Stimulated activated effector memory CD8-positive, alpha-beta T cell treated with anti-CD3 and anti-CD28 coated beads, Interleukin-12 subunit alpha, Interleukin-12 subunit beta, amount 100 ng/mL, for 72 hours (primary cell): Measurements from ENCODE around the gene ZNF747.
"Not testable (repeated sequence)": the region's sequence is repeated elsewhere in the genome, so short reads cannot be mapped to it uniquely, and the experiment has no call there.

Source experiments
- ATAC-seq: fragments of 150-1000 bp; cut with Tn5 transposase; 2 replicates; pipeline ENCODE4 v1.10.0; 2021
- DNase-seq, 2 donors: peaks; one replicate each; pipeline ENCODE4 v3.0.0; 2021 to 2022; ENCODE audit warnings: low spot score in 2 of 2
- H3K27ac Mint-ChIP-seq: one replicate; pipeline ENCODE4 v1.8.0; 2022; ENCODE audit warnings: mild to moderate bottlenecking, mixed read lengths
- H3K36me3 Mint-ChIP-seq: one replicate; pipeline ENCODE4 v1.8.0; 2022; ENCODE audit warnings: mild to moderate bottlenecking, mixed read lengths
- H3K4me1 Mint-ChIP-seq: one replicate; pipeline ENCODE4 v1.8.0; 2022; ENCODE audit warnings: mixed read lengths
- H3K4me3 Mint-ChIP-seq: one replicate; pipeline ENCODE4 v1.8.0; 2022; ENCODE audit warnings: mild to moderate bottlenecking, mixed read lengths
- H3K9me3 Mint-ChIP-seq: one replicate; pipeline ENCODE4 v1.8.0; 2022; ENCODE audit warnings: mixed read lengths

Gene ZNF747

GRCh38 chr16:30546115-30546514, 11.5 kb upstream of the ZNF747 start:
- H3K9me3 Mint-ChIP-seq: no peaks in the 10 kb centered on the region
- H3K27ac Mint-ChIP-seq: peak overlapping the region; percentile 53
- no peak for ATAC-seq
- DNase-seq: no peak
- H3K36me3 Mint-ChIP-seq: peaks cover 1% of the 10 kb centered on the region
- no peak overlapping the region for H3K4me3 Mint-ChIP-seq
- peaks cover 33% of the 10 kb centered on the region for H3K4me1 Mint-ChIP-seq

- Mint-ChIP-seq H3K4me1 (peaks cover 25% of the 10 kb centered on the region), H3K4me3 (no peak overlapping the region), H3K36me3 (peaks cover 4% of the 10 kb centered on the region), H3K9me3 (no peaks in the 10 kb centered on the region), H3K27ac (no peak overlapping the region)
- ATAC-seq: no peak
- no peak for DNase-seq
Measured at GRCh38 chr16:30543067-30543466, 8.4 kb upstream of the ZNF747 start.

- DNase-seq (no peak), ATAC-seq (no peak)
- Mint-ChIP-seq H3K36me3 (peaks cover 17% of the 10 kb centered on the region), H3K27ac (no peak overlapping the region), H3K4me1 (peaks cover 20% of the 10 kb centered on the region), H3K4me3 (no peak overlapping the region), H3K9me3 (no peaks in the 10 kb centered on the region)
Measured at GRCh38 chr16:30541502-30542329, 7.1 kb upstream of the ZNF747 start.

DNA sequence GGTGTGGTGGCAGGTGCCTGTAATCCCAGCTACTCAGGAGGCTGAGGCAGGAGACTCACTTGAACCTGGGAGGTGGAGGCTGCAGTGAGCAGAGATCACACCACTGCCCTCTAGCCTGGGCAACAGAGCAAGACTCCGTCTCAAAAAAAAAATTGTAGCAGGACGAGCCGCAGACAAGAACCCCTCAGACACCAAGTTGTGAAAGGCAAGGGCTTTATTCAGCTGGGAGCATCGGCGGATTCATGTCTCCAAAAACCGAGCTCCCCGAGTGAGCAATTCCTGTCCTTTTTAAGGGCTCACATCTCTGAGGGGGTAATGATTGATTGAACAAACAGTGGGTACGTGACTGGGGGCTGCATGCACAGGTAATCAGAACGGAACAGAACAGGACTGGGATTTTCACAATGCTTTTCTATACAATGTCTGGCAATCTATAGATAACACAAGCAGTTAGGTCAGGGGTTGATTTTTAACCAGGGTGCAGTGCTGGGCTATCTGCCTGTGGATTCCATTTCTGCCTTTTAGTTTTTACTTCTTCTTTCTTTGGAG, 6.3 kb upstream of the ZNF747 start:
- Mint-ChIP-seq H3K36me3 (peaks cover 21% of the 10 kb centered on the region), H3K4me1 (peaks cover 20% of the 10 kb centered on the region)
- H3K4me3 Mint-ChIP-seq, H3K27ac Mint-ChIP-seq, H3K9me3 Mint-ChIP-seq, DNase-seq, ATAC-seq: not testable (repeated sequence)

DNA sequence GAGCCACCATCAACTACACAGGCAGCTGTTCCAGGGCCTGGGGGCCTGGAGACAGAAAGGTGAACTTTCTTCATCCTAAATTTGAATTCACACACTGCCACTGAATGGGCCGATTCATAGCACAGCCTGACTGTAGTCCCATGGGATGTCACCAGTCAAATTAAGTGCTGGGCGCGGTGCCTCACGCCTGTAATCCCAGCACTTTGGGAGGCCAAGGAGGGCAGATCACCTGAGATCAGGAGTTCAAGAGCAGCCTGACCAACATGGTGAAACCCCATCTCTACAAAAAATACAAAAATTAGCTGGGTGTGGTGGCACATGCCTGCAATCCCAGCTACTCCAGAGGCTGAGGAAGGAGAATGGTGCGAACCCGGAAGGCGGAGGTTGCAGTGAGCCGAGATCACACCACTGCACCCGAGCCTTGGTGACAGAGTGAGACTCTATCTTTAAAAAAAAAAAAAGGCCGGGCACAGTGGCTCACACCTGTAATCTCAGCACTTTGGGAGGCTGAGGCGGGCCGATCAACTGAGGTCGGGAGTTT, 5.4 kb upstream of the ZNF747 start:
- not testable (repeated sequence) for H3K27ac Mint-ChIP-seq, H3K4me3 Mint-ChIP-seq, DNase-seq, H3K9me3 Mint-ChIP-seq, ATAC-seq
- Mint-ChIP-seq H3K4me1 (peaks cover 22% of the 10 kb centered on the region), H3K36me3 (peaks cover 31% of the 10 kb centered on the region)

GRCh38 chr16:30539000-30539964, 4.6 kb upstream of the ZNF747 start:
- no peaks in the 10 kb centered on the region for H3K9me3 Mint-ChIP-seq
- no peak for ATAC-seq
- peaks cover 37% of the 10 kb centered on the region for H3K36me3 Mint-ChIP-seq
- peaks cover 25% of the 10 kb centered on the region for H3K4me1 Mint-ChIP-seq
- H3K4me3 Mint-ChIP-seq: no peak overlapping the region
- no peak overlapping the region for H3K27ac Mint-ChIP-seq
- DNase-seq: no peak

- not testable (repeated sequence) for DNase-seq
Measured at GRCh38 chr16:30536391-30537024, 1.9 kb upstream of the ZNF747 start.

GRCh38 chr16:30535777-30536190, 1.1 kb upstream of the ZNF747 start:
- Mint-ChIP-seq H3K4me3 (peak overlapping the region; percentile 88), H3K27ac (peak overlapping the region; percentile 96), H3K36me3 (peaks cover 51% of the 10 kb centered on the region), H3K9me3 (no peaks in the 10 kb centered on the region), H3K4me1 (peaks cover 30% of the 10 kb centered on the region)
- peak; percentile 81 for ATAC-seq
- DNase-seq: peak; percentile 43 to 82

More at GRCh38 chr16:30536391-30537024, 1.9 kb upstream of the ZNF747 start:
- H3K9me3 Mint-ChIP-seq, ATAC-seq: not testable (repeated sequence)
- Mint-ChIP-seq H3K4me3 (peak overlapping the region; percentile 88), H3K27ac (peak overlapping the region; percentile 96), H3K4me1 (peaks cover 30% of the 10 kb centered on the region), H3K36me3 (peaks cover 44% of the 10 kb centered on the region)

DNA sequence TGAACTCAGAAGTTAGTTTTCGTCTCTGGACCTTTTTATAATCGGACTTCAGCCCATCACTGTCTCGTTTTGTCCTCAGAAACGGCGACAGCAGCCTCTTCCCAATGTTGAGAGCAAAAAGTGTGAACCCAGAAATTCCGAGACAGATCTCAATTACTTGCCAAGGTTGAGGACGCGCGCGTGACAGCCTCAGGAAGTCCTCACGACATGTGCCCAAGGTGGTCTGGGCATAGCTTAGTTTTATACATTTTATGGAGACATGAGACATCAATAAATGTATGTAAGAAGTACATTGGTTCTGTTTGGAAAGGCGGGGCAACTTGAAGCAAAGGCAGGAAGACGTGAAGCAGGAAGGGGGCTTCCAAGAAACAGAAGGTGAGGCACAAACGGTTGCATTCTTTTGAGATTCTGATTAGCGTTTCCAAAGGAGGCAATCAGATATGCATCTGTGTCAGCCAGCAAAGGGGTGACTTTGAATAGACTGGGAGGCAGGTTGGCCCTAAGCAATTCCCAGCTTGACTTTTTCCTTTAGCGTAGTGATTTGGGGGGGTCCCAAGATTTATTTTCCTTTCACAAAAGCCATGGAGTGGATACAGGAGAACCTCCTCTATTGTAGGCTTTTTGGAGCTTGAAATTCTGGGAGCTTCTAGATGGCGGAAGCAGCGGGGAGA, 583 bp upstream of the ZNF747 start:
- H3K4me3 Mint-ChIP-seq: peak overlapping the region; percentile 88
- H3K36me3 Mint-ChIP-seq: peaks cover 55% of the 10 kb centered on the region
- DNase-seq (no peak), ATAC-seq (peak; percentile 29)
- peaks cover 30% of the 10 kb centered on the region for H3K4me1 Mint-ChIP-seq
- H3K9me3 Mint-ChIP-seq: no peaks in the 10 kb centered on the region
- H3K27ac Mint-ChIP-seq: peak overlapping the region; percentile 96

- peak overlapping the region; percentile 88 for H3K4me3 Mint-ChIP-seq
- H3K9me3 Mint-ChIP-seq: no peaks in the 10 kb centered on the region
- ATAC-seq: peak; percentile 1
- H3K4me1 Mint-ChIP-seq: peaks cover 27% of the 10 kb centered on the region
- H3K36me3 Mint-ChIP-seq: peaks cover 55% of the 10 kb centered on the region
- no peak for DNase-seq
- H3K27ac Mint-ChIP-seq: peak overlapping the region; percentile 96
Measured at GRCh38 chr16:30533748-30534367, 800 bp downstream of the ZNF747 start.

GRCh38 chr16:30533146-30533522, 1.5 kb downstream of the ZNF747 start:
- ATAC-seq (no peak), DNase-seq (no peak)
- Mint-ChIP-seq H3K27ac (peak overlapping the region; percentile 96), H3K4me3 (peak overlapping the region; percentile 88), H3K36me3 (peaks cover 52% of the 10 kb centered on the region), H3K4me1 (peaks cover 28% of the 10 kb centered on the region), H3K9me3 (no peaks in the 10 kb centered on the region)

GRCh38 chr16:30532285-30533145, 2.1 kb downstream of the ZNF747 start:
- Mint-ChIP-seq H3K27ac (peak overlapping the region; percentile 96), H3K4me1 (peaks cover 33% of the 10 kb centered on the region), H3K9me3 (no peaks in the 10 kb centered on the region), H3K36me3 (peaks cover 45% of the 10 kb centered on the region), H3K4me3 (peak overlapping the region; percentile 88)
- DNase-seq (no peak), ATAC-seq (no peak)
